ENCODE measurements around the gene SEMA3B.

The SEMA3B gene

DNA sequence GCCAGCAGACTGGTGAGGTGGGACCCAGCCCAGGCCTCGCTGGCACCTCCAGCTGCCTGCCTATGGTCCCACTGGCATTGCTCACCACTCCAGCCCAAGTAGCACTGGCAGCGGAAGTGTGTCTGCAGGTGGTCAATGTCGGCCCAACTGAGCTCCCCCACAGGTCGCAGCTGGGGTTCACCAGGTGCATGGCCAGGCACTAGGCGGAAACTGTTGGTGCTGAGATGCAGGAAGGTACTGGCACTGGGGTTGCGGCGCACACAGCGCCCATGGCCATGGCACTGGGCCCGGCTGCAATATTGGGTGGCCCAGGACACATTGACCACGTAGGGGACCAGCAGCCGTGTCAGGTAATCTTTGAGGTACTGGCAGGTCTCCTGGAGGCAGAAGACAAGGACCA is 49.2 kb downstream of the SEMA3B start:
- no peak overlapping the region for H3K9ac ChIP-seq (ENCODE audit: low read length)
- TF ChIP-seq, protein P1, sequence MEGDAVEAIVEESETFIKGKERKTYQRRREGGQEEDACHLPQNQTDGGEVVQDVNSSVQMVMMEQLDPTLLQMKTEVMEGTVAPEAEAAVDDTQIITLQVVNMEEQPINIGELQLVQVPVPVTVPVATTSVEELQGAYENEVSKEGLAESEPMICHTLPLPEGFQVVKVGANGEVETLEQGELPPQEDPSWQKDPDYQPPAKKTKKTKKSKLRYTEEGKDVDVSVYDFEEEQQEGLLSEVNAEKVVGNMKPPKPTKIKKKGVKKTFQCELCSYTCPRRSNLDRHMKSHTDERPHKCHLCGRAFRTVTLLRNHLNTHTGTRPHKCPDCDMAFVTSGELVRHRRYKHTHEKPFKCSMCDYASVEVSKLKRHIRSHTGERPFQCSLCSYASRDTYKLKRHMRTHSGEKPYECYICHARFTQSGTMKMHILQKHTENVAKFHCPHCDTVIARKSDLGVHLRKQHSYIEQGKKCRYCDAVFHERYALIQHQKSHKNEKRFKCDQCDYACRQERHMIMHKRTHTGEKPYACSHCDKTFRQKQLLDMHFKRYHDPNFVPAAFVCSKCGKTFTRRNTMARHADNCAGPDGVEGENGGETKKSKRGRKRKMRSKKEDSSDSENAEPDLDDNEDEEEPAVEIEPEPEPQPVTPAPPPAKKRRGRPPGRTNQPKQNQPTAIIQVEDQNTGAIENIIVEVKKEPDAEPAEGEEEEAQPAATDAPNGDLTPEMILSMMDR (IDR thresholded peaks at IDR 0.05; ENCODE audit: low read depth, low read length), result no peak
- no peak for TF ChIP-seq EZH2phosphoT487 (IDR thresholded peaks at IDR 0.05; ENCODE audit: low read depth)
- no peak overlapping the region for H3K4me2 ChIP-seq (ENCODE audit: low read length)

GRCh38 chr3:50318615-50319014 is 49.7 kb downstream of the SEMA3B start:
- no peak overlapping the region for H3K4me3 ChIP-seq (ENCODE audit: low read length)
- no peaks in the 10 kb centered on the region for H3K27me3 ChIP-seq (ENCODE audit: low read depth, low read length)
- H3K27ac ChIP-seq (ENCODE audit: low read length), result no peak overlapping the region
- H3K4me1 ChIP-seq (ENCODE audit: low read length), result peaks cover 31% of the 10 kb centered on the region
- TF ChIP-seq, protein P1 (IDR thresholded peaks at IDR 0.05; ENCODE audit: low read depth, low read length), result no peak
- no peak for TF ChIP-seq EZH2phosphoT487 (IDR thresholded peaks at IDR 0.05; ENCODE audit: low read depth)
- no peaks in the 10 kb centered on the region for H4K20me1 ChIP-seq (ENCODE audit: insufficient read depth, low read length)
- H3K4me2 ChIP-seq (ENCODE audit: low read length), result no peak overlapping the region
- peaks cover 19% of the 10 kb centered on the region for H3K79me2 ChIP-seq (ENCODE audit: low read length)
- no peak overlapping the region for H3K9ac ChIP-seq (ENCODE audit: low read length)
- no peaks in the 10 kb centered on the region for H3K9me3 ChIP-seq (ENCODE audit: insufficient read depth, low read length)
- peaks cover 21% of the 10 kb centered on the region for H3K36me3 ChIP-seq (replicated peaks; ENCODE audit: low read depth, low read length)
- H2AFZ ChIP-seq (ENCODE audit: low read depth, low read length), result no peak overlapping the region

More for the DNA sequence above, 49.2 kb downstream of the SEMA3B start:
- Histone ChIP-seq H4K20me1 (ENCODE audit: insufficient read depth, low read length) (no peaks in the 10 kb centered on the region), H3K9me3 (ENCODE audit: insufficient read depth, low read length) (no peaks in the 10 kb centered on the region), H3K4me3 (ENCODE audit: low read length) (no peak overlapping the region), H2AFZ (ENCODE audit: low read depth, low read length) (no peak overlapping the region), H3K4me1 (ENCODE audit: low read length) (peaks cover 30% of the 10 kb centered on the region), H3K79me2 (ENCODE audit: low read length) (peaks cover 19% of the 10 kb centered on the region), H3K36me3 (replicated peaks; ENCODE audit: low read depth, low read length) (peaks cover 21% of the 10 kb centered on the region), H3K27me3 (ENCODE audit: low read depth, low read length) (no peaks in the 10 kb centered on the region), H3K27ac (ENCODE audit: low read length) (no peak overlapping the region)

DNA sequence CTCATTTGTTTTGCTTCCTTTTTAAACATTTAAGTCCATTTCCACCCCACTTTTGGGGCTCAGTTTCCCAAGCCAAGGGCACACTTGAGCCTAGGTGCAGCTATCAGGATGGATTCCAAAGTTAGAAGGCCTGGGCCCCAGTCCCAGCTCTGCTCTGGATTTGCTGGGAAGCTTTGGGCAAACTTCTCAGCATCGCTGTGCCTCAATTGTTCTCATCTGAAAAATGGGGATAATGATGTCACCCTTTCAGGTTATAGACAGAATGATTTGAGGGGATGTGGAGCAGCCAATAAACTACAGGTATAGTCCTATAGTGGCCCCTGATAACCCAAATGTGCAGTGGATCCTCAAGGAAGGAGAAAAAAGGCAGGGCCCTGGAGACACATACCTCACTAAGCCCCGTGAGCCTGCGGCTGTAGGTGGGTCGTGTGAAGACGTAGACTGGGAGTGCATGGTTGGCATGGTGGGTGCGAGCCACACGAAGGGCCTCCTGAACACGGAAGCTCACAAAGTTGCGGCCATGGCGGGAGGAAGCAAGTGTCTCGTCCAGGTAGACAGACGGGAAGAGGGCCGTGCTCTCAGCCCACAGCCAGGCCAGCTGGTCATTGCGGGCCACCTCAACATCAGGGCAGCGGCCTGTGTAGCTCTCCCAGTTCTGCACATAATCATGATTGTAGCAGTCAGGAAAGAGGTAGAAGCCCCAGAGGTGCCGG is 50.4 kb downstream of the SEMA3B start:
- Histone ChIP-seq H3K79me2 (ENCODE audit: low read length) (peaks cover 19% of the 10 kb centered on the region), H3K9ac (ENCODE audit: low read length) (no peak overlapping the region), H2AFZ (ENCODE audit: low read depth, low read length) (no peak overlapping the region), H3K4me2 (ENCODE audit: low read length) (no peak overlapping the region), H3K27me3 (ENCODE audit: low read depth, low read length) (no peaks in the 10 kb centered on the region), H4K20me1 (ENCODE audit: insufficient read depth, low read length) (no peaks in the 10 kb centered on the region), H3K4me3 (ENCODE audit: low read length) (no peak overlapping the region), H3K9me3 (ENCODE audit: insufficient read depth, low read length) (no peaks in the 10 kb centered on the region), H3K4me1 (ENCODE audit: low read length) (peaks cover 31% of the 10 kb centered on the region), H3K36me3 (replicated peaks; ENCODE audit: low read depth, low read length) (peaks cover 24% of the 10 kb centered on the region), H3K27ac (ENCODE audit: low read length) (no peak overlapping the region)
- TF ChIP-seq, protein P1 (IDR thresholded peaks at IDR 0.05; ENCODE audit: low read depth, low read length), result no peak
- TF ChIP-seq EZH2phosphoT487 (IDR thresholded peaks at IDR 0.05; ENCODE audit: low read depth), result no peak

DNA sequence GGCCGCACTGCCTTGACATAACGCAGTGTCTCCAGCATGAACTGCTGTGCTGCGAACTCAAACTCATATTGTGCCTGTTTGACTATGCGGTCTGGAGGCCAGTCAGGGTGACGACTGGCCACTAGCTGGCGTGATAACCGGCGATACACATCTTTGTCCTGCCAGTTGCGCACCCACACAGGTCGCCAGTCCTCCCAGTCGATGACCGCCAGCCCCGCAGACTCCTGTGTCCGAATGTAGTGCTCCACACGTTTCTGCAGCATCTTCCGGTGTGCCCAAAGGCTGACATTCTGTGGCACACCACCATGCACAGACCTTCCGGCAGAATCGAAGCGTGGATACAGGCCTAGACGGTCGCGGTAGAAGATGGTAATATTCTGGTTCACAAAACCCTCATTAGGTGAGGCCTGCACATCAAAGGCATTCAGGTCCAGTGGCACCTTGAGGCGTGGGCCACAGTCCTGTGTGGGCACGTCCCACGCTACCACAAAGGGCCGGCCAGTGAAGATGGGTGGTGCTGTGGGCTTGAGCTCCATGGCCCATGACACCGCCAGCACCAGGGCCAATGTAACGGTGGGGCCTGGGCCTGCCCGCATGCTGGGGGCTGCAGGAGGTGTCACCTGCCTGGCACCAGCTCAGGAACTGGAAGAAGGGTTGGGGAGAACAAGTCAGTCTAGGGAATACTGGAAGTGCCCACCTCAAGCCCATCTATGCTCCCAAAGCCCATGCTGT is 51.1 kb downstream of the SEMA3B start:
- H3K9ac ChIP-seq (ENCODE audit: low read length), result peak overlapping the region; percentile 86
- H4K20me1 ChIP-seq (ENCODE audit: insufficient read depth, low read length), result no peaks in the 10 kb centered on the region
- H3K36me3 ChIP-seq (replicated peaks; ENCODE audit: low read depth, low read length), result peaks cover 26% of the 10 kb centered on the region
- H3K4me3 ChIP-seq (ENCODE audit: low read length), result peak overlapping the region; percentile 84
- H3K27ac ChIP-seq (ENCODE audit: low read length), result no peak overlapping the region
- peaks cover 31% of the 10 kb centered on the region for H3K4me1 ChIP-seq (ENCODE audit: low read length)
- peaks cover 19% of the 10 kb centered on the region for H3K79me2 ChIP-seq (ENCODE audit: low read length)
- peak overlapping the region; percentile 87 for H3K4me2 ChIP-seq (ENCODE audit: low read length)
- no peaks in the 10 kb centered on the region for H3K9me3 ChIP-seq (ENCODE audit: insufficient read depth, low read length)
- H2AFZ ChIP-seq (ENCODE audit: low read depth, low read length), result no peak overlapping the region
- TF ChIP-seq EZH2phosphoT487 (IDR thresholded peaks at IDR 0.05; ENCODE audit: low read depth), result no peak
- TF ChIP-seq, protein P1 (IDR thresholded peaks at IDR 0.05; ENCODE audit: low read depth, low read length), result no peak
- no peaks in the 10 kb centered on the region for H3K27me3 ChIP-seq (ENCODE audit: low read depth, low read length)
